HG03575 (cell line): ENCODE data around the gene AHNAK.
"Not testable (repeated sequence)": the region's sequence is repeated elsewhere in the genome, so short reads cannot be mapped to it uniquely, and the experiment has no call there.

Experiments used
- ATAC-seq: cut with Tn5 transposase; IDR thresholded peaks from one replicate; pipeline ENCODE4 v1.9.1; 2021; ENCODE audit not compliant: unreplicated experiment, insufficient number of reproducible peaks, low FRiP score; ENCODE audit errors: extremely low read depth

Gene AHNAK

DNA sequence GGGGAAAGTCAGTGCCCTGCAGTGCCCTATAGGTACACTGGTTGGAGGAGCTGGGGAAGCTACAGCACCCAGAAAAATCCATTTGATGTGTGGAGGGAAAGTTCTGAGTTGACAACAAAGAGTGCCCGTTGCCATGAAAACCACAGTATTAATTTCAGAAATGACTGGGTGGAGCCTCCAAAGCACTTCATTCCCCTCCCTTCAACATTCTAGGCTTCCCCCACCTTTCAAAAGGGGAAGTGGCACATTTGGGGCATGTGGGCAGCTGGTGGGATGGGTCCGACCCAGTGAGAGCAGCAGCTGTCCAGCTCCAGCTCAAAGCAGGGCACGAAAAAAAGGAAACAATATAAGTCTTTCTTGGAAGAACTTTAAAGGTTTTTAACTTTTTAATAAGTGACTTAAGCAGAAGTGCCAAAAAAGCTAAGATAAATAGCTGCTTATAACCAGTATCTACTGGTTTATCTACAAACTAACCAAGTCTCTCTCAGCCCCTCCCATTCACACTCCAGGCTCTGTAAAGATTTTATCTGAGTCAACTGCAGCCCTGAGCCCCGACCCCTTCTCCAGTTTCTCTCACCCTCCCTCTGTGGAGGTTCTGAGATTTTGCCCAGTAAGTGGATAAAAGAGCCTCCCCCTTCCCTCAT lies 9.0 kb upstream of the AHNAK start:
- no peak for ATAC-seq

DNA sequence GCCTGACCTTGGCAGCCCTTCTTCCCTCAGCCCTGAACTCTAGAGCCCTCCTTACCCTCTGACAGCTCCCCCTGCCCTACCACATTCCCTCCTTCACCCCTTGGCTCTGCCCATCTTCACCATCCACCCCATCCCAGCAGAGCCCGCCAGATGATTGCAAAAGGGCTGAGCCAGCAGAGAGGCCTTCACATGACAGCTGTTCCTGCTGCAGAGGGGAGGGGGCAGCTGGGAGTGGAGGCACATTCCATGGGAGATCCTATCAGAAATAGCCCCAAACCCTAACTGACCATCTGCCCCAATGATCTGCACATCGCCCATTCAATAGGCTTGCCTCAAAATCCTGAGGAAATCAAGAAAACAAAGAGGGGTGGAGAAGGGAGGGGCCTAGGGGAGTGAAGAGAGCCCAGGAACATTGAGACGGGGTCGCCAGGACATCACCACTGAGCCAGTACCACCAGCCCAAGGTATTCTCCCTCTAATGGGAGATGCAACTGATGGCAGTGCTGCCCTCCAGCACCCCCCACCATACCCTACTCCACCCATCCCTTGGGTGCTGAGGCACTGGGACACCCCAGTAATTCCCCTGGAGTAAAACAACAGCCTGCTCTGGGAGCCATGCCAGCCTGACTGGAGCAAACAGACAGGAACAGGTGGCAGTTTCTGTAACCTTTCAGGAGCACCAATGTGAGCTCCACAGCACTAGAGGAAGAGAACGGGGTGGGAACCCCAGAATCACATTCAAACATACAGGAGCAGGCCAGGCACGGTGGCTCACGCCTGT lies 8.0 kb upstream of the AHNAK start:
- ATAC-seq: no peak

DNA sequence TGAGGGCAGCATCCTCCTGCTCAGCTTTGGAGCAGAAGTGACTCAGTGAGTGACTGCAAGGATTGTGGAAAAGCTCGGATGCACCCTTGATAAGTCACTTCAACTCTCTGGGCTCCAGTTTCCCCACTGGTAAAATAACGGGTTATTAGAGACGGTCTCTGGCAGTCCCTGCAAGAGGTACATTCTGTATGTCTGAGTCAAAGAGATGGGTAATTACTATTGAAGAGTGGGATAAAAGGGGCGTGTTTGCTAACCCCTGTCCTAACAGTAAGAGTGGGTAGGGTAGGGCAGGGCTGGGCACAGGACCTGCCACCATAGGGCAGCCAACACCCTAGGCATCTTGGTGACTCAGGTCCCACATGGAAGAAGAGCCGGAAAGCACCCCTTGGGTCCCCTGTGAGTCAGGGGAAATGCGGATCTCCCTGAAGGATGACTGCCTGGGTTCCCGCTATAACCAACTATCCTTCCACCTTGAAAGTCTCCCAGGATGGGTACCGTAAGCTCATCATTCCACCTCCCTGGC lies 7.3 kb upstream of the AHNAK start:
- ATAC-seq: no peak

DNA sequence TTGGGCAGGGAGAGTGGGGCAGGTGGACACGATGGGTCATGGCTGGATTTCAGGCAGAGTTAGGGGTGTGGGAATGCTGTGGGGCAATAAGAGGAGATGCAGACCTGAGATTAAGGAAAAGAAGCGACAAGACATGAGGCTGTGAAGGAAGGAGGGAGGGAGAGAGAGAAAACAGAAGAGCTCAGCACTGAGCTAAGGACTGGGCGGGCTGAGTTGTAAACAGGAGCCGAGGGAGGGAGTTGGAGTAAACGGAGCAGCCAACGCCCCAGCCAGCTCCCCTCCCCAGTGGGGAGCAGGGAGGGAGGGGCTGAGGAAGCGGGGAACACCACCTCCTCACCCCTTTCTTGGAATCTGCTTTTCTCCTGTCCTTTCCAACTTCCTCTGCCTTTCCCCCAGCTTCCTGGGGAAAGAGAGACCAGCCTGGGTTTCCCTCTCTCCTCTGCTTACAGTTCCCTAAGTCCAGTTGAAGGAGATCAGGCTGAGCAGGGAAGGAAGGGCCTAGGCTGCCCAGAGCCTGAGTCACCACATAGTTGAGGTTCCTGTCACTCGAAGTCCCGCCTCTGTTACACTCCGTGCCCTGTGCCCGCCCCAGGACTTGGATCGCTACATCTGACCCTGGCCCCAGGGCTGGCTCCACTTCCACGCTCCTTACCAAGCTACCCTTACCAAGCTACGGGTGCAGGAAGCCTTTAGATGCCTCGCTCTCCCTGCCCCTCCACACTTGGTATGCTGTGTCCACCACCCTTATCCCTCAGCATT lies 6.7 kb upstream of the AHNAK start:
- no peak for ATAC-seq

DNA sequence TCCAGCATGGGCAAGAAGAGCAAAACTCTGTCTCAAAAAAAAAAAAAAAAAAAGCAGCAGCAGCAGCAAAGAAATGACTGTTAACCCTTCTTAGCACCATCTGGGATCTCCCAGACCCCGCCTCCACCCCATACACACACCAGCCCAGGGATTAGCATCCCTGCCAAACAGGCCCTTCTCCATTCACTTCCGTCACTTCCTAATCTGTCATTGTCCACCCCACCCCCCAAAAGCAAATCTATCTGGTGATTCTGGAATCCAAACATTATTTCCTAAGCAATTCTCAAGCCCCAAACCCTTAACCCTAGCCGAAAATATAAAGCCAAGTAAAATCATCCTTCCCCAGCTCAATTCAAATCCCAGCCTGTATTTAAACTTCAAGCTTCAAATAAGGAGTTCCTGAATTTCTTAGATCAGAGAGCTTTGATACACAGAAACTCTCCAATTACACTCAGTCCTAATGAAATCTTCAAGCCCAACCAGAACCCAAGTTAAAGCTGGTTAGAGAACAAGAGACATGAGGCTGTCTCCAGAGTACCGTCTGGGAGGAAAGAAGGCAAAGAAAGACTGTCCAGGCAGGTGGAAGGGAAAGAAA lies 6.0 kb upstream of the AHNAK start:
- ATAC-seq: no peak

DNA sequence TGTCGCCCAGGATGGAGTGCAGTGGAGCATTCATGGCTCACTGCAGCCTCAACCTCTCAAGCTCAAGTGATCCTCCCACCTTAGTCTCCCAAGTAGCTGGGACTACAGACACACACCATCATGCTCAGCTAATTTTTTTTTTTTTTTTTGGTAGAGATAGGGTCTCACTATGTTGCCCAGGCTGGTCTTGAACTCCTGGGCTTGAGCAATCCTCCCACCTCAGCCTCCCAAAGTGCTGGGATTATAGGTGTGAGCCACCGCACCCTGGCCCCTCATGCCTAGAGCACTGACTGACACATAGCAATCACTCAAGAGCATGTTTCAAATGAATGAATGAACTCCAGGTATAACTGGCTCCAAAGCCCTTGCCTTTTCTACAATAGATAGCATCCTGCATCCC lies 3.9 kb upstream of the AHNAK start:
- not testable (repeated sequence) for ATAC-seq

DNA sequence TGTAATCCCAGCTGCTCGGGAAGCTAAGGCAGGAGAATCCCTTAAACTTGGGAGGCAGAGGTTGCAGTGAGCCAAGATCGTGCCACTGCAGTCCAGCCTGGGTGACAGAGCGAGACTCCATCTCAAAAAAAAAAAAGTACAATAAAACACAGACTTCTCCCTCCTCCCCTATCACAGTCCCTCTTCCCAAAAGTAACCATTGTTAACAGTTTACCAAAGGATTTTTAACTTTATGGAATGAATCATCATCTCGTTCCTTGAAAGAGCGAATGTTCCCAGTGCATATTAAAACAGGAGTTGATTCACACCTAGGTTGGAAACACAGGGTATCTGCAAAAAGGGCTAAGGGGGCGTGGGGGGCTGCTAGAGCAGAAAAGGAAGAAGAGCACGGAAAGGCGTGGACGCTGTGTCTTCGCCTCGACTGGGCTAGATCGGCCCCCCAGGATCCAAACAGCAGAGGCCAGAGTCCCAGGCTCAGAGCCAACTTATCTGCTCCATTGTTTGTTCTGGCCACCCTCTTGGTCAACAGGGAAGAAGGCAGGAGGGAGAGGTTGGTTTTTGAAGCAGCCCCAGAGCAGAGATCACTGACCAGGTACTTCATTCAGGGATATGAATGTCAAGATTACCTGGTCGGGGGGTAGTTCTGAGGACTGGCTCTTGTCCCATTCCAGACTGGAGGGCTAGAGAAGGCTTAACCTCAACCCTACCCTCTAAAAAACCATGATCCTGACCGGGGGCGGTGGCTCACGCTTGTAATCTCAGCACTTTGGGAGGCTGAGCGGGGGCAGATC lies 2.1 kb upstream of the AHNAK start:
- no peak for ATAC-seq

DNA sequence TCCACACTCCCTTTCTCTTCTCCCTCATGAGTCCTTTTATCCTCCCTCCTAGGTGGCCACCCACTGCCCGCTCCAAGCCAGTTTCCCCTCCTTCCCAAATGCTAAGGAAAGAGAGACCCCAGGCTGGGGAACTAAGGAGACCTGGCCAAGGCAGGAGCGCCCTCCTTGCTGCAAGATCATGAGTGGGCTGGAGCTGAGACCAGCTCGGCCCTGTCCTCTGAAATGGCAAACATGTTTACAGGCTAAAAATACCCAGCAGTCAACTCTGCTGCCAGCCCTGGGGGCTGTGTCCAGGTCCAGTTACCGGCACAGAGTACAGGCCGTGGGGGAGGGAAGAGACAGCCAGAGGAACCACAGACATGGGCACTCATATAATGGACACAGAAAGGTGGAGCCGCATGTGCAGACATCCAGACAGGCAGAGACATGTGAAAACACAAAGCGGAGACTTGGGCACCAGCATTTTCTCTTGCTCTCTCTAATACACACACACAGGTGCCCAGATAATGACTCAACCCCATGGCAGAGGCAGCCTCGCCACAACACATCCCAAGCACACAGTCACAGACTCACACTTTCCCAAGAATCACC lies 1.2 kb upstream of the AHNAK start:
- no peak for ATAC-seq

DNA sequence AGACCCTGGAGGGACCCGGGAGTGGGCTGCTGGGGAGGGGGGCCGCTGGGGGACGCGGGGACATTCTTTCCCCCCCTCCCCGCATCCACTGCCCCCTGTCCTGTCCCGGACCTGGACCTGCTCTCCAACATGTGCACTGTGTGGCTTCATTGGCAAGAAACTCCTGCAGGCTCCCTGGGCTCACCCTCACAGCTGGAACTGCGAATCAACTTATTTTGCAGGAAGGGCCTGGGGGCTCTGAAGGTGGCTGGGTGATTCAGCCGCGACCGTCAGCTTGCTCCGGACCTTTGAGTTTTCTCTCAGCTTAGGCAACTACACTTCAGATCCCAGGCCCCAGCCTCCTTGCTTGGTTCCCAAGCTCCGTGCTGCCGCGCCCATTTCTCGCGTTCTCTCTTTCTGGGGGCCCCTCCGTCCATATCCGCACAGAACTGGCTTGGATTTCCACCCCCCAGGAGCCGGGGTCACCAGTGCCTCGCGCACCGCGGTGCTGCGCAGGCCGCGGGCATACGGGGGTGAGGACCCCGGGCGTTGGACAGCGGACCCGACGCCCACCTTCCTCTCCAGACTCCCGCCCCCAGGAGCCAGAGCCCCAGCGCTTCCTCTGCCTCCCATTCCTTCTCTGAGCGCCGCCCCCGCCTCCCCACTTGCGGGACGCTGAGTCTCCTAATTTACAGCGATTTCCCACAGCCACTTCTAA lies 471 bp upstream of the AHNAK start:
- ATAC-seq: no peak

DNA sequence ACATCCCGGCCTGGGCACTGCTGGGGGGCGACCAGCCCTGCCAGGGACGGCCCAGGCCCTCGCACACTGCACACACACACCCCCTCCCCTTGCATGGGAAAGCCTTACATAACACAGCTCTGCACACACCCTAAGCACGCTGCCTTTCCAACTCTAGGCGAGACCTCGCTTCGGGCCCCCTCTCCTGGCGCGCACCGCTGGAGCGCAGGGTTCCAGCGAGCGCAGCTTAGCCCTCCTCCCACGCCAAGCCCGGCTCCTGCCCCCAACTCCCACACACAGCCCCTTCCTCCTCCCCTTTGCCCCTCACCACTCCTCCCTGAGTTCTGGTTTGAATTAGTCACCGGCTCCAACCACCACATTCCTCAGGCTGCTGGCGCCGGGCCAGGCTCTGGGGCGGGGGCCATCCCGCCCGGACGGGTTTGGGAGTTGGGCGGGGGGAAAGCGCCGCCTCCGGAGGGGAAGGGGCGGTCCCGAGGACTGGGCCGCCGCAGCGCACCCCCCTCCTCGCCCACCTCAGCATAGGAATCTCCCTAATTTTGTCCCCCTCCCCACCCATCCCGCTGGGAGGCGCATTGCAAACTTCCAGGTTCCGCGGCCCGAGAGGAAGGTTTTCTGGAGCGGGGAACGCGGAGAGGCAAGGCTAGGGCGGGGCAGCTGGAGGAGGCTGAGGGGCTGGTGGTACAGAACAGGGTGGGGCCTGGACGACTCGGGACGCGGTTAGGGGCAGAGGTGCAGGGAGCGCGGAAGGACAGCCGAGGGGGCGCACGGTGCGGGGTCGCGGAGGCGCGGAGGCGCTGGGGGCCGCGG lies 966 bp downstream of the AHNAK start:
- ATAC-seq: no peak

DNA sequence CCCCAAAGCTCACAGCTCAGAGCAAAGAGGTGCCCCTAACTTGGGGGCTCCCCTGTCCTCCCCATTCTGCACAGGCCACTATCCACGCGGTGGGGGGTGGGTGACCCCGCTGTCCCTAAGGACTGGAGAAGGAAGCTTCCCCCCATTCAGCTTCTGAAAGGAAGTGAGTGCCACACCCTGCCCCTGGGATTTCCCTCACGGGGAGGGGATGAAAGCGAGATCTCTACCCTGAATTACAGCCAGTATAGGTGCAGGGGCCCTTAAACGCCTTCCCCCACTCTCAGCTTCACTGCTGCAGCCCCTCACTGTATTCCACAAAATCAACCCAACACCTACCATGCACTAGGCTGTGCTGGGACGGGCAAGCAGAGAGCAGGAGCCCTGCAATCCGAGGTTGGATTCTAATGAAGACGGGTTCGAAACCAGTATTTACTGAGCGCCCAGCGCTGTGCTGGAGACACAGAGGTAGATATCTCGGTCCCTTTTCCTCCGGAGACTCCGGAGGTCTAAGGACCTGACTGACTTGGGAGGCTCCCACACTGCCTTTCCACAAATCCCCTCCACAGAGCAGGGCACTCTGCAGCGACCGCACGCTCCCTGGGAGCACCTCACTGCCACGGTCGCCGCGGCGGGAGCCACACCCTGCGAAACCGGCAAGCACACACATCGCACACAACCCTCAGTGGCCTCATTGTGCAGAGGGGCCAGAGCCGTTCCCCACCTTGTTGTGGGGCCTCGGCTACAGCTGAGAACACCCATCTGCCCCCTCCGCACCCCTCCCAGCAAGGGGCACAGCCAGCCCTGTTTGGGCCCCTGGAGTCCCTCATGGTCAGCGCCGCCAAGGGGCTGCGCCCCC lies 1.8 kb downstream of the AHNAK start:
- ATAC-seq: no peak

DNA sequence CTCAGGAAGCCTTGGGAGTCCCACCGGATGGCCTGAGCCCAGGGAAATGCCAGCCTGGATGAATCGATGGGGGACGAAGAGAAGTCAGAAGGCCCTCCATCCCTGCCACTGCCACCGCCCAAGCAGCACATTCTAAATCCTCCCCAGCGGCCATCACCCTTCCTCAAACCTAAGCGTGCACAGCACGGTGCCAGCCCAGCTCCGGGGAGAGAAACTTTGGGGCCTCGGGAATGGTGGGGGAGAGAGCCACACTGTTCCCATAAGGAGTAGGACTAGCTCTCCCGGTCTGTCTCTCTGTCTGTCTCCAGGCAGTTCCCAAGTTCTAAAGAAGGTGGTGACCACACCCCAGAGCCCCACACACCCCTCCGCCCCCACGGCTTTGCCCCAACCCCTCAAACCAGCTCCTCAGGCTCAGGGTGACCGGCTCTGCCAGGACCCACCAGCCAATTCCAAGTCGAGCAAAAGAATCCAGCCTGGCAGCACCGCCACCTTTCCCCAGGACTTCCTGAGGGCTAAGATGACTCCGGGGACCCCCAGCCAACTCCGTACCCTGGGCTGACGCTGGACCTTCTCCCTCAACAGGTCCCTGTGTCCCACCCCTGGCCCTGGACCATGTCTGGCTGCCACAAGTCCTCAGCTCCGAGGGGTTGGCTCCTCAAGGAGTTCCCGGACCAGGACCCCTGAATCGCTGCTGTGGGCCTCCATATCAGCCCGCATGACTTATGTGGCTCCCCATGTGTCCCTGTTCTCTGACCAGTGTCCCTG lies 2.7 kb downstream of the AHNAK start:
- ATAC-seq: no peak

DNA sequence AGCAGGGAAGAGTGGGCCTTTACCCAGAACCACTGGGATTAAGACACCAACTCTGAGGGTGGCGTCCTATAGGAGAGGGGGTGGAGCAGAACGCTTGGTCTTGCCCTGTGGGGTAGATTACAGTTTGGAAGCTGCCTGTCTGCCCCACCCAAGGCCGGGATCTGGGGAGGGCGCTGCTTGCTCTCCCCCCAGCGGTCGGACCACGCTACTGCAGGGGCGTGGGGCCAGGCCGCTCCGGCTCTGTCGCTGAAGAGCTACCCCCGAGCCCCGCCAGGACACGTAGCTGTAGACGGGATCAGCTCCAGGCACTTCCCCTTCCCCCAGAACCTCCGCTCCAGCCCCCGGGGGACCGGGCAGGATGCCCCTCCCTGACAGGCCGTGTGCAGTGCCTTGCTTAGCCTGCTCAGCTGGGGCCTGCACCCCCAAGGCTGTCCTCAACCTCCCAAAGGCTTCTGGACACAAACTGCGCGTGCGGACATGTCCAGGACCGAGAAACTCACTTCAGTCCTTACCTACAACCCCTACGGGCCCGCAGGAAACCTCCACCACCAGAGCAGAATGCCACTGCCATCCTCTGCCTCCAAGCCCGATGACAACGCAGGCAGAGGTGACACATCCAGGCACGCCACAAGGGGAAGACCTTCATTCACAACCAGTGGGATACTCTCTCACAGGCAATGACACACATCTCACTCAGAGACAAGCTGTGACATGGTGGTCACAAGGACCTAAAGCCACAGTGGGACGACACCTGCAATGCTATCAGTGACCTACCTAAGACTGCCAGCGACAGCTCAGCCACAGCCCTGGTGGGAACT lies 3.6 kb downstream of the AHNAK start:
- ATAC-seq: no peak

DNA sequence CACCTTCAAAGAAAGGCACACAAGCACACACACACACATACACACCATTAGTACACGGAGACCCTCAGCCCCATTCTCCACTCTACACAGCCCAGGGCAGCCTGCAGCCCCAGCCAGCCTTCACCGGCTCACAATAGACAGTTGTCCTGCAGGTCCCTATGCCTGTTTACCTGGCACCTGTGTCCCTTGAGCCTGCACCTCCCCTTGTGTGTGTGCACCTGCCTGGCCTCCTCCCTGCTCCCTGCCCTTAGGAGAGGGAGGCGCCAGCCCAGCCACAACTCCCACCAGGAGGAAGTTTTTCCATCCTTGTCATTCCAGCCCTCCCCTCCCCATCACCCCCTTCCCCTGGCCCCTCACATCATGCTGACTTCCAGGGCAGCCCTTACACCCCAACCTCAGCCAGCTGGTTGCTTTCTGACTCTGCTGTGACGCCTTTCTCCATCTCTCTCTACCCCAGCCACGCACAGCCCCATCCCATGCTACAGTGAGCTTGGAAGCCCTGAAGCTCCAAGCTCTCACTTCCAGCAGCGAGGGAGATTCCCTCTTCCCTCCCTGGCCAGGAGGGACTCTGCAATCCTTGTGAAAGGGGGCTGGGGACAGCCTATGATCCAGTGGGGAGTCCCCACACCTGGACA lies 4.4 kb downstream of the AHNAK start:
- ATAC-seq: no peak
